IMR-90 (cell line): ENCODE results near the gene CABP7. TPM values are rescaled to one million over a fixed set of nuclear protein-coding genes. Genes with fewer than 3 reads are reported as not detected.

ENCODE experiments used
- ATAC-seq: fragments of 200-7000 bp; cut with Tn5 transposase; 2 replicates; pipeline ENCODE4 v1.9.1; 2020; ENCODE audit warnings: low read depth, mild to moderate bottlenecking, moderate library complexity
- BruUV-seq: library from RNA; stranded (reverse); fragments of 400-500 nt; replicated peaks from 2 replicates; lab custom pipeline; 2021; lab: Mats Ljungman, UMichigan
- CTCF ChIA-PET: fragments of 300-600 bp; formaldehyde crosslinking; extraction: SDS; loops from one replicate; lab custom pipeline; 2021; ENCODE audit warnings: antibody characterized with exemption; lab: Yijun Ruan, JAX
- POLR2A ChIA-PET: fragments of 300-600 bp; sonication (Branson Sonifier 250); formaldehyde crosslinking; loops from one replicate; lab custom pipeline; 2022; ENCODE audit warnings: antibody characterized with exemption; ENCODE audit not compliant: unreplicated experiment; lab: Charles Lee
- DNase-seq: peaks from one replicate; pipeline ENCODE4 v3.0.0; 2013
- H2AFZ ChIP-seq: replicated peaks from 2 replicates; pipeline ENCODE3; 2013; ENCODE audit warnings: low read length, mild to moderate bottlenecking; ENCODE audit not compliant: poor library complexity
- H2AK5ac ChIP-seq: 2 replicates; pipeline ENCODE4 v1.6.1; 2013; ENCODE audit warnings: low read depth, low read length, inconsistent platforms
- H2AK9ac ChIP-seq: replicated peaks from 2 replicates; pipeline ENCODE3; 2013; ENCODE audit warnings: mild to moderate bottlenecking, low read depth, low read length, moderate library complexity; ENCODE audit not compliant: poor library complexity
- H2BK120ac ChIP-seq: 2 replicates; pipeline ENCODE4 v1.6.1; 2013; ENCODE audit warnings: low read depth, low read length, inconsistent platforms
- H2BK15ac ChIP-seq: 3 replicates; pipeline ENCODE4 v1.6.1; 2013; ENCODE audit warnings: low read depth, low read length, inconsistent platforms
- H2BK20ac ChIP-seq: 2 replicates; pipeline ENCODE4 v1.6.1; 2013; ENCODE audit warnings: low read depth, mild to moderate bottlenecking, inconsistent platforms, low read length, moderate library complexity
- H2BK5ac ChIP-seq: 2 replicates; pipeline ENCODE4 v1.6.1; 2013; ENCODE audit warnings: mild to moderate bottlenecking, low read depth, low read length, inconsistent platforms; ENCODE audit not compliant: poor library complexity, severe bottlenecking
- H3K14ac ChIP-seq: replicated peaks from 2 replicates; pipeline ENCODE4 v1.6.1; 2013; ENCODE audit warnings: low read depth, low read length, inconsistent platforms
- H3K18ac ChIP-seq: 2 replicates; pipeline ENCODE4 v1.6.1; 2013; ENCODE audit warnings: low read depth, low read length, control low read depth
- H3K23ac ChIP-seq: 2 replicates; pipeline ENCODE4 v1.6.1; 2013; ENCODE audit warnings: low read depth, low read length, inconsistent platforms
- H3K27ac ChIP-seq: 2 replicates; pipeline ENCODE4 v1.5.1; 2013; ENCODE audit warnings: mild to moderate bottlenecking, control low read depth, low read length; ENCODE audit not compliant: insufficient read depth
- H3K27me3 ChIP-seq: 2 replicates; pipeline ENCODE4 v1.6.1; 2013; ENCODE audit warnings: low read length; ENCODE audit not compliant: control insufficient read depth, insufficient read depth
- H3K36me3 ChIP-seq: 2 replicates; pipeline ENCODE4 v1.6.1; 2013; ENCODE audit warnings: low read length, mixed read lengths; ENCODE audit not compliant: control insufficient read depth, insufficient read depth
- H3K4ac ChIP-seq: 2 replicates; pipeline ENCODE4 v1.6.1; 2013; ENCODE audit warnings: low read depth, low read length, inconsistent platforms
- H3K4me1 ChIP-seq: 2 replicates; pipeline ENCODE4 v1.6.1; 2013; ENCODE audit warnings: low read length, mixed read lengths; ENCODE audit not compliant: control insufficient read depth, insufficient read depth
- H3K4me2 ChIP-seq: 2 replicates; pipeline ENCODE4 v1.6.1; 2013; ENCODE audit warnings: low read depth, mild to moderate bottlenecking, control low read depth, low read length, moderate library complexity
- H3K4me3 ChIP-seq: 2 replicates; pipeline ENCODE4 v1.5.1; 2013; ENCODE audit warnings: low read depth, mild to moderate bottlenecking, control low read depth, low read length, moderate library complexity; ENCODE audit not compliant: insufficient read depth
- H3K56ac ChIP-seq: 2 replicates; pipeline ENCODE4 v1.6.1; 2013; ENCODE audit warnings: low read length, inconsistent platforms; ENCODE audit not compliant: insufficient read depth; ENCODE audit errors: extremely low read depth
- H3K79me1 ChIP-seq, 2 experiments: 2 replicates each; pipeline ENCODE4 v1.6.1; 2013; ENCODE audit warnings: low read length in 2 of 2, inconsistent platforms in 1 of 2, low read depth in 1 of 2
- H3K9ac ChIP-seq: 2 replicates; pipeline ENCODE4 v1.6.1; 2013; ENCODE audit warnings: low read depth, low read length, control low read depth
- H3K9me1 ChIP-seq: 2 replicates; pipeline ENCODE4 v1.6.1; 2013; ENCODE audit warnings: low read length, inconsistent platforms; ENCODE audit not compliant: insufficient read depth
- H3K9me3 ChIP-seq: 2 replicates; pipeline ENCODE4 v1.6.1; 2013; ENCODE audit warnings: low read length; ENCODE audit not compliant: control insufficient read depth, insufficient read depth
- H4K20me1 ChIP-seq: 2 replicates; pipeline ENCODE4 v1.6.1; 2013; ENCODE audit warnings: low read length, inconsistent platforms; ENCODE audit not compliant: insufficient read depth
- H4K5ac ChIP-seq: 2 replicates; pipeline ENCODE4 v1.6.1; 2013; ENCODE audit warnings: mild to moderate bottlenecking, low read depth, low read length, control low read depth
- H4K8ac ChIP-seq, 2 experiments: 2 replicates each; pipeline ENCODE4 v1.6.1; 2013; ENCODE audit warnings: low read depth in 2 of 2, low read length in 2 of 2, control low read depth in 1 of 2, inconsistent platforms in 1 of 2
- H4K91ac ChIP-seq: 2 replicates; pipeline ENCODE4 v1.6.1; 2013; ENCODE audit warnings: low read depth, low read length, inconsistent platforms; ENCODE audit not compliant: insufficient read depth
- BHLHE40 ChIP-seq: fragments of 150-350 bp; IDR thresholded peaks from 2 replicates; pipeline ENCODE4 v1.6.1; 2016; ENCODE audit warnings: mild to moderate bottlenecking, low read depth, low read length
- CEBPB ChIP-seq: IDR thresholded peaks from 2 replicates; pipeline ENCODE4 v1.6.1; 2012; ENCODE audit warnings: low read depth, low read length, improper control_type of control experiment
- MAFK ChIP-seq: IDR thresholded peaks from 2 replicates; pipeline ENCODE4 v1.6.1; 2012; ENCODE audit warnings: low read depth, low read length, improper control_type of control experiment
- POLR2A ChIP-seq: IDR thresholded peaks from 2 replicates; pipeline ENCODE4 v1.6.1; 2012; ENCODE audit warnings: mild to moderate bottlenecking, low read depth, low read length
- RAD21 ChIP-seq: IDR thresholded peaks from 2 replicates; pipeline ENCODE4 v1.6.1; 2012; ENCODE audit warnings: low read length, improper control_type of control experiment
- WGBS, 2 experiments: methylation state at CpG; one replicate each; pipeline versions ENCODE4 v1.1.5 to v1.1.7; 2013; ENCODE audit warnings: missing lambda C conversion rate in 2 of 2; ENCODE audit not compliant: insufficient read length in 1 of 2; ENCODE audit errors: extremely low coverage in 2 of 2; 5-methylcytosine and 5-hydroxymethylcytosine counted together
- dilution Hi-C: fragments of 300-500 bp; cut with HindIII; formaldehyde crosslinking; loops from one replicate; pipeline ENCODE4 v1.14.3; 2018; ENCODE audit warnings: low sequenced_read_pairs; ENCODE audit not compliant: unreplicated experiment
- in situ Hi-C: fragments of 300-500 bp; cut with MboI; formaldehyde crosslinking; loops from 3 replicates; pipeline ENCODE4 v1.14.3; 2019; ENCODE audit warnings: low sequenced_read_pairs, inconsistent platforms, mixed read lengths
- intact Hi-C: fragments of 100-400 bp; cut with micrococcal nuclease; formaldehyde crosslinking; loops from 2 replicates; pipeline ENCODE4 v1.10.0; 2022
- polyA plus RNA-seq, 3 experiments: library from polyadenylated mRNA; depleted of rRNA; stranded (reverse); fragments of >200 nt; gene quantifications; 2 replicates each; pipeline ENCODE4 v1.2.3, GENCODE V29; 2012; ENCODE audit warnings: low replicate concordance in 1 of 3
- total RNA-seq: library from RNA; depleted of rRNA; stranded (reverse); fragments of >200 nt; gene quantifications from 2 replicates; pipeline ENCODE4 v1.2.3, GENCODE V29; 2012
- TF ChIP-seq, protein P1 (sequence below): conservative IDR thresholded peaks from 2 replicates; pipeline ENCODE4 v1.5.1; 2012; ENCODE audit warnings: mild to moderate bottlenecking, low read depth, low read length, improper control_type of control experiment
- TF ChIP-seq, protein P2 (sequence below): fragments of 150-350 bp; IDR thresholded peaks from 2 replicates; pipeline ENCODE4 v1.6.1; 2017; ENCODE audit warnings: mild to moderate bottlenecking, antibody characterized with exemption, low read length, low read depth

CABP7 gene
- total and polyA plus RNA-seq, 2 of the 4 experiments (the other 2 are of a cell fraction): under 0.01 to 0.03 TPM

DNA sequence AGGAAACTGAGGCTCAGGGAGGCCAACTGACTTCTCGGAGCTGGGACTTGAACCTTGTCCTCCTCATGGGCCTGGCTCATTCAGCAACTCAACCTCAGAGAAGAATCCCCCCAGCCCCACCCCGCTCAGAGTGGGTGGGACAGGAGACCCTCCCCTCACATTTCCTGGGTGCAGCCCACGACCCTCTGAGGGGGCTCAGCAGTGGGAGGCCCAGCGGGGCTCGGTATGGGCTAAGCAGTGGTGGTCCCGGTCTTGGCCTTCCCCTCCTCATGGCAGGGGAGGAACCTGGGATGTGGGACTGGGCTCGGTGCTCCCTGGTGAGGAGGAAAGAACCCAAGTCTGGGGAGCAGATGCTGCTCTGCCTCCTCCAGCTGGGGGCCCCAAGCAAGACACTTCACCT, 14.2 kb upstream of the CABP7 start:
- dilution Hi-C loops: no loop called here
- in situ Hi-C loops: no loop called here
- Histone ChIP-seq H3K23ac (no peak overlapping the region), H3K27ac (no peak overlapping the region), H4K8ac (no peak overlapping the region), H2BK120ac (no peak overlapping the region), H3K18ac (no peak overlapping the region), H2AFZ (no peak overlapping the region), H4K20me1 (peaks cover 11% of the 10 kb centered on the region; the same call in 1 of the 2 replicates), H3K4me3 (no peak overlapping the region), H3K9me1 (0 out of 2 replicates have a peak, but pooled peaks cover 2% of the 10 kb centered on the region), H3K9me3 (no peaks in the 10 kb centered on the region), H2BK20ac (no peak overlapping the region), H2BK5ac (no peak overlapping the region), H3K4me1 (peaks cover 12% of the 10 kb centered on the region; the same call in 1 of the 2 replicates), H4K91ac (no peak overlapping the region), H3K27me3 (peaks cover 27% of the 10 kb centered on the region), H3K9ac (no peak overlapping the region), H2AK9ac (no peak overlapping the region), H3K36me3 (no peaks in the 10 kb centered on the region), H3K79me1 (no peaks in the 10 kb centered on the region), H2BK15ac (no peak overlapping the region), H3K4me2 (no peak overlapping the region), H4K5ac (no peak overlapping the region), H3K4ac (no peak overlapping the region), H3K56ac (no peak overlapping the region), H3K14ac (no peak overlapping the region), H2AK5ac (no peak overlapping the region)
- ATAC-seq (no peak), DNase-seq (no peak)
- TF ChIP-seq, protein P1, sequence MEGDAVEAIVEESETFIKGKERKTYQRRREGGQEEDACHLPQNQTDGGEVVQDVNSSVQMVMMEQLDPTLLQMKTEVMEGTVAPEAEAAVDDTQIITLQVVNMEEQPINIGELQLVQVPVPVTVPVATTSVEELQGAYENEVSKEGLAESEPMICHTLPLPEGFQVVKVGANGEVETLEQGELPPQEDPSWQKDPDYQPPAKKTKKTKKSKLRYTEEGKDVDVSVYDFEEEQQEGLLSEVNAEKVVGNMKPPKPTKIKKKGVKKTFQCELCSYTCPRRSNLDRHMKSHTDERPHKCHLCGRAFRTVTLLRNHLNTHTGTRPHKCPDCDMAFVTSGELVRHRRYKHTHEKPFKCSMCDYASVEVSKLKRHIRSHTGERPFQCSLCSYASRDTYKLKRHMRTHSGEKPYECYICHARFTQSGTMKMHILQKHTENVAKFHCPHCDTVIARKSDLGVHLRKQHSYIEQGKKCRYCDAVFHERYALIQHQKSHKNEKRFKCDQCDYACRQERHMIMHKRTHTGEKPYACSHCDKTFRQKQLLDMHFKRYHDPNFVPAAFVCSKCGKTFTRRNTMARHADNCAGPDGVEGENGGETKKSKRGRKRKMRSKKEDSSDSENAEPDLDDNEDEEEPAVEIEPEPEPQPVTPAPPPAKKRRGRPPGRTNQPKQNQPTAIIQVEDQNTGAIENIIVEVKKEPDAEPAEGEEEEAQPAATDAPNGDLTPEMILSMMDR: no peak
- TF ChIP-seq CEBPB: no peak
- TF ChIP-seq, protein P2, sequence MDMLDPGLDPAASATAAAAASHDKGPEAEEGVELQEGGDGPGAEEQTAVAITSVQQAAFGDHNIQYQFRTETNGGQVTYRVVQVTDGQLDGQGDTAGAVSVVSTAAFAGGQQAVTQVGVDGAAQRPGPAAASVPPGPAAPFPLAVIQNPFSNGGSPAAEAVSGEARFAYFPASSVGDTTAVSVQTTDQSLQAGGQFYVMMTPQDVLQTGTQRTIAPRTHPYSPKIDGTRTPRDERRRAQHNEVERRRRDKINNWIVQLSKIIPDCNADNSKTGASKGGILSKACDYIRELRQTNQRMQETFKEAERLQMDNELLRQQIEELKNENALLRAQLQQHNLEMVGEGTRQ: no peak
- no peak for TF ChIP-seq POLR2A
- TF ChIP-seq RAD21: no peak
- TF ChIP-seq BHLHE40: no peak
- no peak for TF ChIP-seq MAFK
- CTCF ChIA-PET: interaction anchor here (1.1 kb wide), 1 partner anchor 39 kb away, joined by 3 read pairs; no protein-coding TSS in a partner anchor
- intact Hi-C loops: no loop called here
- POLR2A ChIA-PET: no interaction called here
- no CpG with 5 or more reads among the region's 7 CpGs for WGBS, 2 experiments
- no TSS peak for BruUV-seq
